Calu3 (cell line): ENCODE measurements around the gene TP53I13. TPM values are rescaled to one million over a fixed set of nuclear protein-coding genes. Genes with fewer than 3 reads are reported as not detected.

Source experiments
- BruUV-seq: library from RNA; stranded (reverse); fragments of 400-500 nt; replicated peaks from 2 replicates; lab custom pipeline; 2021; lab: Mats Ljungman, UMichigan
- CTCF ChIA-PET: fragments of 300-600 bp; sonication (Branson Sonifier 250); formaldehyde crosslinking; loops from one replicate; lab custom pipeline; 2022; ENCODE audit warnings: antibody characterized with exemption; lab: Charles Lee
- DNase-seq: peaks from one replicate; pipeline ENCODE4 v3.0.0; 2022
- H3K27ac Mint-ChIP-seq: one replicate; pipeline ENCODE4 v1.8.0; 2022; ENCODE audit warnings: mixed read lengths; ENCODE audit not compliant: unreplicated experiment
- H3K27me3 Mint-ChIP-seq: one replicate; pipeline ENCODE4 v1.8.0; 2022; ENCODE audit warnings: mixed read lengths; ENCODE audit not compliant: unreplicated experiment
- H3K36me3 Mint-ChIP-seq: one replicate; pipeline ENCODE4 v1.8.0; 2022; ENCODE audit warnings: mild to moderate bottlenecking, moderate library complexity, mixed read lengths; ENCODE audit not compliant: insufficient read depth, unreplicated experiment
- H3K4me1 Mint-ChIP-seq: one replicate; pipeline ENCODE4 v1.8.0; 2022; ENCODE audit warnings: mild to moderate bottlenecking, low read depth, mixed read lengths; ENCODE audit not compliant: unreplicated experiment
- H3K4me3 Mint-ChIP-seq: one replicate; pipeline ENCODE4 v1.8.0; 2022; ENCODE audit warnings: mild to moderate bottlenecking, low read depth, moderate library complexity, mixed read lengths; ENCODE audit not compliant: unreplicated experiment
- H3K9me3 Mint-ChIP-seq: one replicate; pipeline ENCODE4 v1.8.0; 2022; ENCODE audit warnings: low read depth, mixed read lengths; ENCODE audit not compliant: unreplicated experiment
- intact Hi-C: fragments of 100-400 bp; cut with micrococcal nuclease; formaldehyde crosslinking; loops from one replicate; pipeline ENCODE4 v1.10.0; 2022; ENCODE audit not compliant: unreplicated experiment
- total RNA-seq: library from RNA; stranded (reverse); gene quantifications from 2 replicates; pipeline ENCODE4 v1.2.3, GENCODE V29; 2022
- TF ChIP-seq, protein P1 (sequence below): fragments of 200-600 bp; IDR thresholded peaks from one replicate; pipeline ENCODE4 v1.8.0; 2022; ENCODE audit warnings: antibody characterized with exemption; ENCODE audit not compliant: unreplicated experiment

TP53I13 gene
- total RNA-seq, 1 experiment from 2014 or later, result 35.1 TPM

DNA sequence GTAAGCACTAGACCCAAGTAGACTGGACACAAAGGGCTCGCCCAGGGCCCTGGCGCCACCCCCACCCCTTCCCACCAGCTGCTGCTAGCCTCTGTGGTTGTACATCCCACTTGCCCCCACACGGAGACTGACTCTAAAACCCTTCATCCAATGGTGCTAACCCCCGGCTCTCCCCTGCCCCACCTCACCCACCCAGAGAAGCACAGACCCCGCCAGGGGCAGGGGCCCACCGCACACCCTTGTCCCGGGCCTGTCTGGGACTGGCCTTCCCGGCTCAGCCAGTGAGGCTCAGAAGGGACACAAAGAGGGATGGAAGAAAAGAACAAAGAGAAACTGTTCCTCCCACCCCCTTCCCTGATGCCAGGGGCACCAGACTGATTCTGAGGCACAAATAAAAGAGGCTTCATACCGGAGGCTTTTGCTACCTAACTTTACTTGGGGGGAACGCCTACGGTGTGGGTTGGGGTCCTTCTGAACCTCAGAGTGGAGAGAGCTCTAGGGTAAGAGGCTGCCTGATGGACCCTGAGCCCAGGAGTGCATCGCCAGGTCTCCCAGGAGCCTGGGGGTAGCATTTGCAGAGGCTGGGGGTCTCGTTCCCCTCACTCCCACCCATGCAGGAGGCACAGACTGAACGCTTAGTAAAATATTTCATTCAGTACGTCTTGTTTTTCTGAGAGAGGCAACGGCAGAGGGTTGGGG, 46.0 kb downstream of the TP53I13 start:
- intact Hi-C loops, result loop anchor here (5.0 kb wide), 1 partner anchor 32 kb away; no protein-coding TSS in a partner anchor
- Mint-ChIP-seq H3K36me3 (peaks cover 11% of the 10 kb centered on the region), H3K9me3 (no peaks in the 10 kb centered on the region), H3K4me3 (peak overlapping the region; percentile 81), H3K27me3 (peaks cover 23% of the 10 kb centered on the region), H3K4me1 (peaks cover 14% of the 10 kb centered on the region), H3K27ac (peak overlapping the region; percentile 54)
- TF ChIP-seq, protein P1, sequence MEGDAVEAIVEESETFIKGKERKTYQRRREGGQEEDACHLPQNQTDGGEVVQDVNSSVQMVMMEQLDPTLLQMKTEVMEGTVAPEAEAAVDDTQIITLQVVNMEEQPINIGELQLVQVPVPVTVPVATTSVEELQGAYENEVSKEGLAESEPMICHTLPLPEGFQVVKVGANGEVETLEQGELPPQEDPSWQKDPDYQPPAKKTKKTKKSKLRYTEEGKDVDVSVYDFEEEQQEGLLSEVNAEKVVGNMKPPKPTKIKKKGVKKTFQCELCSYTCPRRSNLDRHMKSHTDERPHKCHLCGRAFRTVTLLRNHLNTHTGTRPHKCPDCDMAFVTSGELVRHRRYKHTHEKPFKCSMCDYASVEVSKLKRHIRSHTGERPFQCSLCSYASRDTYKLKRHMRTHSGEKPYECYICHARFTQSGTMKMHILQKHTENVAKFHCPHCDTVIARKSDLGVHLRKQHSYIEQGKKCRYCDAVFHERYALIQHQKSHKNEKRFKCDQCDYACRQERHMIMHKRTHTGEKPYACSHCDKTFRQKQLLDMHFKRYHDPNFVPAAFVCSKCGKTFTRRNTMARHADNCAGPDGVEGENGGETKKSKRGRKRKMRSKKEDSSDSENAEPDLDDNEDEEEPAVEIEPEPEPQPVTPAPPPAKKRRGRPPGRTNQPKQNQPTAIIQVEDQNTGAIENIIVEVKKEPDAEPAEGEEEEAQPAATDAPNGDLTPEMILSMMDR, result no peak
- DNase-seq, result no peak
- BruUV-seq, result no TSS peak
- CTCF ChIA-PET, result no interaction called here

DNA sequence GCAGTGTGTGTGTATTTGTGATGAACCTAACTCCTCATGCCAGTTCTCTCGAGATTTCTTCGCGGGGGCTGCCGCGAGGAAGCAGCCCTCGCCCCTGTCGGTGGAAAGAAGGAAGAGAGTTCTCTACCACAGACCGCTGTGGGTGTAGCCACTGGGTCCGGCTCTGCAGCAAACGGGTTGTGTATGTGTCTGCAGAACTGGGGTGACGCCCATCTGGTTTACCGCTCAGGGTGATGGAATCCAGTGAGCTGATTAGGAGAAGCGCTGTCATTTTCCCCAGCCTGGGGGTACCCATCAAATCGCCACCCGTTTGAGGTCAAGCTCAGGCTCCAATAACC, 46.5 kb downstream of the TP53I13 start:
- TF ChIP-seq, protein P1, result no peak
- CTCF ChIA-PET, result interaction anchor here (0.9 to 1.1 kb wide), 2 partner anchors 21 to 245 kb away, joined by 3 to 8 read pairs; no protein-coding TSS in a partner anchor
- Mint-ChIP-seq H3K27ac (peak overlapping the region; percentile 54), H3K36me3 (peaks cover 11% of the 10 kb centered on the region), H3K27me3 (peaks cover 25% of the 10 kb centered on the region), H3K4me1 (peaks cover 14% of the 10 kb centered on the region), H3K9me3 (no peaks in the 10 kb centered on the region), H3K4me3 (peak overlapping the region; percentile 81)
- no peak for DNase-seq
- BruUV-seq, result no TSS peak
- intact Hi-C loops, result loop anchor here (5.0 kb wide), 1 partner anchor 33 kb away; no protein-coding TSS in a partner anchor

DNA sequence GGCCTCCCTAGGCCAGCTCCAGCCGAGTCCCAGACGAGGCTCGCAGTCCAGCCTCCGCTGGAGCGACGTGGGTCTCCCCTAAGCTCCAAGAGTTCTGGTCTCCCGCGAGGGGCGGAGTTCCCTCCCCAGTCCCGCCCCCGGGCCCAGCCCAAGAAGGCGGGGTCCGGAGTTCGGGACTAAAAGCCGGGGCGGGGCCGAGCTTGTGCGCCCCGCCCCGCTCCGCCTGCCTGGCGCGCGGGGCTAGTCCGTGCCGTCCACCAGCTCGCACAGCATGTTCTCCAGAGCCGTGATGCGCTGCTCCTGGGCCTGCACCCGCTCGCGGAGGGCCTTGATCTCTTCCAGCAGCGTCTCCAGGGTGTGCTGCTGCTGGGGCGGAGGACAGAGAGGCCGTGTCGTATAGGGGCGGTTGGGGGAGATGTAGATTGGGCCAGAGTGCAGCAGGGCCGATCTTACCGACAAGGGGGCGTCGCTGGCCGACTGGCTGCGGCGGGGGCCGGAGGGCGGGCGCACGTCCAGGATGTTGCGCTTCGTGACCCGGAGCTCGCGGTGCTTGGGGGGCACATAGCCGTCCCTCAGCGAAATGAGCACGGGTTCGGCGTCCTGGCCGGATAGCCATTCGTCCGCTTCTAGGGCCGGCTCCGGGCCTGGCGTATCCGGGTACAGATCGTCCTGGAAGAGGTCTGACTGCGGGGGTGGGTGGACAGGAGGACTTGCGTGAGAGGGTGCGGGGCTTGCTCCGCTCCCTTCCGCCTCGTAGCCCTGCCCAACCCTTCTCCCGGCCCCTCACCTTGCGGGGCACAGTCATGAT, 47.2 kb downstream of the TP53I13 start:
- Mint-ChIP-seq H3K9me3 (no peaks in the 10 kb centered on the region), H3K4me1 (peaks cover 14% of the 10 kb centered on the region), H3K36me3 (peaks cover 11% of the 10 kb centered on the region), H3K27me3 (peaks cover 31% of the 10 kb centered on the region), H3K4me3 (peak overlapping the region; percentile 81), H3K27ac (peak overlapping the region; percentile 58)
- intact Hi-C loops, result loop anchor here (5.0 kb wide), 1 partner anchor 33 kb away; no protein-coding TSS in a partner anchor
- CTCF ChIA-PET, result interaction anchor here (0.6 to 1.1 kb wide), 5 partner anchors 21 to 478 kb away, joined by 3 to 8 read pairs (median 3); no protein-coding TSS in a partner anchor
- no TSS peak for BruUV-seq
- TF ChIP-seq, protein P1, result no peak
- DNase-seq, result peak; percentile 88

- CTCF ChIA-PET, result interaction anchor here (0.5 to 2.6 kb wide), 25 partner anchors 8 to 1258 kb away, joined by 3 to 36 read pairs (median 4); partner anchors contain the start of genes ABHD15, ANKRD13B, MYO18A and TP53I13
- no peak for DNase-seq
- no TSS peak for BruUV-seq
- peaks cover 11% of the 10 kb centered on the region for H3K36me3 Mint-ChIP-seq
- H3K4me3 Mint-ChIP-seq, result peak overlapping the region; percentile 81
- intact Hi-C loops, result loop anchor here (5.0 kb wide), 1 partner anchor 34 kb away; no protein-coding TSS in a partner anchor
- H3K9me3 Mint-ChIP-seq, result no peaks in the 10 kb centered on the region
- TF ChIP-seq, protein P1, result no peak
- peaks cover 37% of the 10 kb centered on the region for H3K27me3 Mint-ChIP-seq
- H3K4me1 Mint-ChIP-seq, result peaks cover 14% of the 10 kb centered on the region
- no peak overlapping the region for H3K27ac Mint-ChIP-seq
These were observed 48.0 kb downstream of the TP53I13 start for GRCh38 chr17:29616300-29617048.
